ENCODE results near the gene ADI1. TPM values are rescaled to one million over a fixed set of nuclear protein-coding genes. Genes with fewer than 3 reads are reported as not detected.
A peak's percentile ranks its signal among the peaks of the same experiment; 100 is the strongest.

Gene ADI1
- total and polyA plus RNA-seq, 2 of the 4 experiments (the other 2 are of a cell fraction) = 43.2 to 46.0 TPM

- ATAC-seq (ENCODE audit: low read depth) = no peak
- WGBS, 2 experiments (ENCODE audit: extremely low coverage in 2 of 2, insufficient read length in 1 of 2) = 92% methylated on average over 8 of the region's 9 CpGs; no CpG with 5 or more reads in 1 of the 2 experiments
- CTCF ChIA-PET = no interaction called here
These were observed 32.3 kb downstream of the ADI1 start for GRCh38 chr2:3487028-3487425.

More at GRCh38 chr2:3487028-3487425, 32.3 kb downstream of the ADI1 start:
- no peak overlapping the region for H3K18ac ChIP-seq (ENCODE audit: low read depth, low read length)
- H3K27ac ChIP-seq (ENCODE audit: insufficient read depth, low read length) = no peak overlapping the region
- no peak overlapping the region for H3K56ac ChIP-seq (ENCODE audit: extremely low read depth, insufficient read depth, low read length)
- no peak overlapping the region for H3K4me2 ChIP-seq (ENCODE audit: low read depth, low read length)
- intact Hi-C loops (cut with micrococcal nuclease) = no loop called here
- no peak overlapping the region for H2BK120ac ChIP-seq (ENCODE audit: low read depth, low read length)
- no peaks in the 10 kb centered on the region for H3K27me3 ChIP-seq (ENCODE audit: control insufficient read depth, insufficient read depth, low read length)
- no peak overlapping the region for H2AK5ac ChIP-seq (ENCODE audit: low read depth, low read length)
- H3K9me3 ChIP-seq (ENCODE audit: control insufficient read depth, insufficient read depth, low read length) = no peaks in the 10 kb centered on the region
- POLR2A ChIA-PET (ENCODE audit: unreplicated experiment) = no interaction called here
- no peak overlapping the region for H2BK20ac ChIP-seq (ENCODE audit: low read depth, low read length)
- H3K9ac ChIP-seq (ENCODE audit: low read depth, low read length) = no peak overlapping the region
- no peak overlapping the region for H3K4me3 ChIP-seq (ENCODE audit: insufficient read depth, low read depth, low read length)
- no peaks in the 10 kb centered on the region; the same call in 1 of the 2 replicates for H3K4me1 ChIP-seq (ENCODE audit: control insufficient read depth, insufficient read depth, low read length)
- BruUV-seq (replicated peaks) = no TSS peak
- no peak overlapping the region for H2AFZ ChIP-seq (replicated peaks; ENCODE audit: low read length, poor library complexity)
- H4K20me1 ChIP-seq (ENCODE audit: insufficient read depth, low read length) = no peaks in the 10 kb centered on the region
- H3K4ac ChIP-seq (ENCODE audit: low read depth, low read length) = no peak overlapping the region
- H2AK9ac ChIP-seq (replicated peaks; ENCODE audit: low read depth, low read length, poor library complexity) = peak overlapping the region; percentile 10
- H2BK15ac ChIP-seq (ENCODE audit: low read depth, low read length) = no peak overlapping the region
- no peak overlapping the region for H3K14ac ChIP-seq (replicated peaks; ENCODE audit: low read depth, low read length)
- no peak overlapping the region for H4K91ac ChIP-seq (ENCODE audit: insufficient read depth, low read depth, low read length)
- no peaks in the 10 kb centered on the region for H3K79me1 ChIP-seq (ENCODE audit: low read depth in 1 of 2, low read length in 2 of 2)
- H4K8ac ChIP-seq (ENCODE audit: low read depth in 2 of 2, low read length in 2 of 2) = no peak overlapping the region
- no peaks in the 10 kb centered on the region for H3K9me1 ChIP-seq (ENCODE audit: insufficient read depth, low read length)
- DNase-seq = no peak
- TF ChIP-seq BHLHE40 (IDR thresholded peaks at IDR 0.05; ENCODE audit: low read depth, low read length) (no peak), POLR2A (IDR thresholded peaks at IDR 0.05; ENCODE audit: low read depth, low read length) (no peak), RFX5 (IDR thresholded peaks at IDR 0.05; ENCODE audit: low read depth, low read length) (no peak), USF2 (IDR thresholded peaks at IDR 0.05; ENCODE audit: low read depth, low read length) (no peak), ELK1 (IDR thresholded peaks at IDR 0.05; ENCODE audit: borderline replicate concordance, low read depth, low read length) (no peak), MAFK (IDR thresholded peaks at IDR 0.05; ENCODE audit: low read depth, low read length) (no peak), RCOR1 (IDR thresholded peaks at IDR 0.05; ENCODE audit: insufficient replicate concordance, low read length) (no peak), SMC3 (IDR thresholded peaks at IDR 0.05; ENCODE audit: low read depth, low read length) (no peak), MAZ (IDR thresholded peaks at IDR 0.05; ENCODE audit: borderline replicate concordance, low read depth, low read length) (no peak), NFE2L2 (IDR thresholded peaks at IDR 0.05; ENCODE audit: low read depth, low read length) (no peak), RAD21 (IDR thresholded peaks at IDR 0.05; ENCODE audit: low read length) (no peak), CHD1 (IDR thresholded peaks at IDR 0.05; ENCODE audit: low read depth, low read length) (no peak), CTCF (conservative IDR thresholded peaks at IDR 0.05; ENCODE audit: low read depth, low read length) (no peak), MXI1 (IDR thresholded peaks at IDR 0.05; ENCODE audit: borderline replicate concordance, low read depth, low read length) (no peak)
- H4K5ac ChIP-seq (ENCODE audit: low read depth, low read length) = no peak overlapping the region
- peaks cover 6% of the 10 kb centered on the region; the same call in 1 of the 2 replicates for H3K36me3 ChIP-seq (ENCODE audit: control insufficient read depth, insufficient read depth, low read length)
- in situ Hi-C loops (cut with MboI; ENCODE audit: low sequenced_read_pairs) = no loop called here
- H2BK5ac ChIP-seq (ENCODE audit: low read depth, low read length, poor library complexity, severe bottlenecking) = no peak overlapping the region
- H3K23ac ChIP-seq (ENCODE audit: low read depth, low read length) = no peak overlapping the region
- dilution Hi-C loops (cut with HindIII; ENCODE audit: low sequenced_read_pairs, unreplicated experiment) = no loop called here

Measured in IMR-90 (cell line).